HG03025 (cell line): ENCODE results near the gene NREP.

Source experiments
- ATAC-seq: cut with Tn5 transposase; IDR thresholded peaks from one replicate; pipeline ENCODE4 v1.9.1; 2021; ENCODE audit warnings: mild to moderate bottlenecking, moderate library complexity; ENCODE audit not compliant: unreplicated experiment, low FRiP score

The NREP gene

DNA sequence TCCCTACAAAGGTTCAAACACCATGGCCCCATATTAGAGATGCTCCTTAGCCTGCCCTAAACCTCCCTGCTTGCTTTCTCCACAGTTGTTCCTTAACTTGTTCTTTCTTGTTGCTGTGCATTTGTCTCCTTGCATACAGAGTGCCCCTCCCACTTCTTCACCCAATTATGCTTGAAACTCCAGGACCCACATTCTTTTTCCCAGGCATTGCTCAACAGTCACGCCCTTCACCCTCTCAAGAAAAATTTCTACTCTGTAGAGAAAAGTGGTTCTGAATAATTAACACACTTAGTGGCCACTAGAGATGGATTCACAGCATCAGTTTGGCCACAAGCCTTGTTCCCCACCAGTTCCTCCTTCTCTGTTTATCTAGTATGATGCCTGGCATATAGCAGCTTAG is 57.7 kb downstream of the NREP start:
- ATAC-seq = no peak

DNA sequence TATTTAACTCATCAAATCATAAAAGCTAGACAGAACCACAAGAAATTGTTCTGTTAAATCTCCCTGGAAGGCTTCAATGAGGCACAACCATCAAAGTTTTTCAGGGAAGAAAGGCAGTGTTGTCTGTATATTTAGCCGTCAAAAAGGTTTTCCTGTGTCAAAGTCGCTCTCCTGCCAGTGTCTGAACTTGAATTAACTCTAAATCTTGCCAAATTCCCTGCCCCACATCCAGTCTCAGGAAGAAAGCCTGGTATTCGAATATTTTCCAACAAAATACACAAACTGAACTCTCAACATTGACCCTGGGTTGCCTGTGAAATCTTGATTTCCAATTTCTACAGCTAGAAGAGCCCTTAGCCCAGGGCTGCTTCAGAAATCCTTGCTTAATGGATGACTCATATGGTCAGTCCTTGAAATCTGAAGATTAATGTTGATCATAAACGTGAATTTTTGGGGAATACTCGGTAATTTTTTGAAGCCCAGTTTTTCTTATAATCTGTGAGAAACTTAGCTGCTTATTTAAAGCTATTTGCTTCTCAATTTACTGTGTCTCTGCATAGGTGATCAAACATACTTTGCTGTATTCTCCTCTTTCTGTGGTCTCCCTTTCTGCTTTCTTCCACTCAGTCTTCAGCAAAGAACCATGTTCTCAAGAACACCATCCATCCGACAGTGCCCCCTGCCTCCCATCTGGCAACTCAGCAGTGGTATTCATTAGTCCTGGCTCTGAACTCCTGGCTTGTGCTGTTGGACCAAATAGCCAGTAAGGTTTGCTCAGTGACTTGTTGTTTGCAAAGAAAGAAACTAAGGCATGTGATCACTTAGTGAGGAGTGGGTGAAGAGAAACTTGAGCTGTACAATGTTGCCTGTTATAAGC is 58.9 kb downstream of the NREP start:
- no peak for ATAC-seq

DNA sequence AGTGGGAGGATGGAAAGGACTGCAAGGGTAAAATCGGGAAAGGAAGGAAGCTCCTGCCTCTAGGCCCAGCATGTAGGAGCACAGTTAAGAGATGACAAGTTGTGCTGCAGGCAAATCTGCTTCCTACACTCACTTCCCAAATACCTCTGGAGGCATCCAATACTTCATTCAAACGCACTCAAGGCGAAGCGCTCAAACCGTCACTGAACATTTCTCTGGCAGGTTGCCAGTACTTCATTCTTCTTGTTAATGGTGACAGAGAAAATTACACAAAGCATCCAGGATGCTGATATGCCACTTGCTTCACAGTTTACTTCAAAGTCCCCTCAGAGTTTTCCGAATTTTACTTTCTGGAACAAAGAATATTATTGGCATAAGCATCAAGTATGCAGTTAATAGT is 59.8 kb downstream of the NREP start:
- ATAC-seq = no peak

DNA sequence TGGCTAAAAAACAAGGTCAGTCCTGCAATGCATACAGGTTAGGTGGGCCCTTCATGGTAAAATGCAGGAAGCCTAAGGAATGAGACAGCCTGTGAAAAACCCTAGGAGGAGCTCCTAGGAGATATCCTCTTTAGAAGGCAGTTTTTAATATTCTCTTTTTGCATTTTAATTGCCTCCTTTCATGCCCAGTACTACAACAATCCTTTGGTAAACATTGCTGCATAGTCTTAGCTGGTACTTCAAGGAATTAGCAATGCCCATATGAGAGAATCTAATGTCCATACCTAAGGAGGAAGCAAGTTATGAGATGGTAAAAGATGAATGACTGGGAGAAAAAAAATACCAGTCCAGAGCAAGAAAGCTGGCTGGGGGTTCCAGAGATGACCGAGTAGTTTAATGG is 61.0 kb downstream of the NREP start:
- ATAC-seq = no peak

DNA sequence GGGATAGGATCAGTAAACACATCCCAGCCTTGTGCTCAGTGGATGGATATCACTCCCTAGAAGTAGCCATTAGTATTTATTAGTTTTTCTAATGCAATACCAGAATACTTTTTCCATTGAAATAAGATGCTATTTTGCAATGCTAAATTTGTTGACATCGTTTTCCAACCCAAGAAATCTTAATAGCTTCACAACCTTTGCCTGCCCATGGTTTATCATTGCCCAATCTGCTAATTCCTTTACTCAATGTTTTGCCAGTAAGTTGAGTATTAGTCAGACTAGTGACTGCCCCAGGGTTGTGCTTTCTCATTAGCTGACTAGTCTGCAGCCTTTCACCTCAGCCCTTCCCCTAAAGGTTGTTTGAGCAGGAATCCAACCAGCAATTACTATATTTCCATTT is 62.9 kb downstream of the NREP start:
- no peak for ATAC-seq

DNA sequence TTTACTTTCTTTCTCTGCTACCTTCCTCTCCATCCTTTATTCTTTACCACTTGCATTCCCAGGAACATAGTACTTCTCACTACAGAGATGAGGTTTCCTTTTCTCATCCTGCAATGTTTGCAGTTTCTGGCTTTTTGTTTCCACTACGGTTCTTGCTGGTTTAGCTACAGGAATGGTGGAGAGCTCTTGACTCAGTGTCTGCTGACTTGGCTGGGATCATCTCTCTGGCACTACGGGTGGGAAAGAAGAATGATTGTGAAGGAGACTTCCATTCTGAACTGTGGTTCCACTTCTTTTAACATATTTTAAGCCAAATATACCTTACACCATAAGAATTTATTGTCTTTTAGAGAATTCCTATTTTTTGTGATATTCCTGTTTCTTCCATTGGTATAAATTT is 65.1 kb downstream of the NREP start:
- ATAC-seq = no peak

DNA sequence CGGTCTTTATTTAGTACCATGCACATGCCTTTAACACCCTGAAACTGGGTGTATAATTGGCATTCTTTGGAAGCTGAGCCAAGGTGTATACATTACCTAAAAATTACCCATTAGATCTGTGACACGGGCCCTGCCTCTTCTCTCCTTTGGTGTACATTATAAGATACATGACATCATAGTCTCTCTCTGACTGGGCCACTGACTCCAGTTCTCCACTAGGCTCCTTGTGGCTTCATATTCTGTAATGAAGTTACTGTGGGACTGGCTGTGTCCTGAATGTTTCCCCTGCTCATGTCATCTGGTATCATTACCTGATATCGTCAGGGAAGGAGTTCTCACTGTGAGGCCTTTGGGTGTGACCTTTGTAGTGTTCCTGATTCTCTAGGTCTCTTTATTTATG is 65.5 kb downstream of the NREP start:
- ATAC-seq = no peak

DNA sequence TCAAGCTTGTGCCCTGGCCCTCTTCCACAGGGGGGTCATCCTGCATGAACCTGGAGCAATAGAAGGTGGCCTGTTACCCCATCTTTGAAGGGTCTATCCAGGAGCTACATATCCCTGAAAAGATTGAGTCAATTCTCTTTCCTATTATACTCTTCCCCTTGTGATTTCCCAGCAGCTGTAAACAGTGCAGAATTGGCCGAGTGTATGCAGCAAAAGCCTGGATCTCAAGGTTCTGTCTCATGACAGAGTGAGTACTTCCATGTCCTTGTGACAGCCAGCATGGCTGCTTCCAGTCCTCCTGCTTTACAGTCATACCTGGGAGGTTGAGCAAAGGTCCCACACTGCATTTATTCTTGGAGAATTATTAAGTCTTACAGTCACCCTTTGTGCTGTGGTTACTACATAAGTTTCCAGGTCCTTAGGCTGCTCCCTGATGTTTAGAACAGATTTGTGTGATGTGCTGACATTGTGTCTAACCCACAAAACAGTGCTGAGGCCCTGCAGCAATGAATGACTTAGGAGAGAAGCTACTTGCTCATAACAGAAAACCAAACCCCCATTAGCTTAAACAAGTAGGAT is 67.5 kb downstream of the NREP start:
- ATAC-seq = no peak

DNA sequence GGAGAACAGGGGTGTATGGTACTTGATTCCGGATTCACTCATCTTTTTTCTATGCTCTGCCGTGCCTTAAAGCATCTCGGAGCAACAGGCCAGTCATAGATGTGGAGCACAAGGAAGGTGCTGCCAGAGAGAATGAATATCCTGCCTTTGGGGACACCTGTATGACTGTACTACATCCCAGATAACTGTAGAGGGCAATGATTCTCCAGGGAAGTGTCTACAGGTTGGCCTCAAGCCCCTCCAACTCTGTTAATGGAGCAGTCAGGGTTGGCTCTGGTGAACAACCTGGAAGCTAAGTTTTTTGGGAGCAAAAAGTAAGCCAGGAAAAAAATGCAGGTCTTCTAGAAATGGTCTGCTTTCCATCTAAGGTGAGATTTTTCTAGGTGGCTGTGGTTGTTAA is 71.0 kb downstream of the NREP start:
- peak; percentile 53 for ATAC-seq

DNA sequence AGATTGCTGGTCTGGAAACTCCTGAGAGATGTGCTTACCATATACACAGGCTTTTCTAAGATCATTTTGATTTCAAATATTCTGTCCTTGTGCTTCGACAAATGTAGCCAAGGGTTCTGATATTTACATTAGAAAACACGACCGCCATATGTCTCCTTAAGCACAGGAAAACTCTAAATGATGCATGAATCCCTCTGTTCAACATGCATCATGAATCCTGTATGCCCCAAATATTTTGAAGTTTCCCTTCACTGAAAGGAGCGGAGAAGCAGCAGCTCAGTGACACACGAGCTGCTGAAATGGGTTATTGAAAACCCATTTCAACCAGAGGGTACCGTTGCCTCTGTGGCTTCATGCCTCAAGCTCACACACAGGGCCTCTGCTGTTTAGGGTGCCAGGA is 74.4 kb downstream of the NREP start:
- no peak for ATAC-seq

DNA sequence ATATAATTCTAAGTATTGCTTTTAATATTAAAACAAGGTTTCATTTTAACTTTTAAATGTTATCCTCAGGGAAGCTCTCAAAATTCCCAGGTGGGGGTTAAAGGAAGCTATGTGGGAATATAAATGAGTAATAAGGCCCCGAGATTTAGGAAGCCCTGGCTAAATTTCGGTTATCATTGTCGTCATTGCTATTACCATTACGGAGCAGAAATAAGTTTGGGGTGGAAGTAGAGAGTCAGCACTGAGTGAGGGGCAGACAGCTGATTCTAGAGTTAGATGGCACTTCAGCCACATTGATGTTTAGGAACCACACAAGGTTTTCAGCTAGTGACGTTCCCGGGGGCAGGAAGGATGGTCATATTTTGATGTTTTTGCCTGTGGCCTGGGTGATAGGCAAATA is 74.9 kb downstream of the NREP start:
- ATAC-seq = no peak

DNA sequence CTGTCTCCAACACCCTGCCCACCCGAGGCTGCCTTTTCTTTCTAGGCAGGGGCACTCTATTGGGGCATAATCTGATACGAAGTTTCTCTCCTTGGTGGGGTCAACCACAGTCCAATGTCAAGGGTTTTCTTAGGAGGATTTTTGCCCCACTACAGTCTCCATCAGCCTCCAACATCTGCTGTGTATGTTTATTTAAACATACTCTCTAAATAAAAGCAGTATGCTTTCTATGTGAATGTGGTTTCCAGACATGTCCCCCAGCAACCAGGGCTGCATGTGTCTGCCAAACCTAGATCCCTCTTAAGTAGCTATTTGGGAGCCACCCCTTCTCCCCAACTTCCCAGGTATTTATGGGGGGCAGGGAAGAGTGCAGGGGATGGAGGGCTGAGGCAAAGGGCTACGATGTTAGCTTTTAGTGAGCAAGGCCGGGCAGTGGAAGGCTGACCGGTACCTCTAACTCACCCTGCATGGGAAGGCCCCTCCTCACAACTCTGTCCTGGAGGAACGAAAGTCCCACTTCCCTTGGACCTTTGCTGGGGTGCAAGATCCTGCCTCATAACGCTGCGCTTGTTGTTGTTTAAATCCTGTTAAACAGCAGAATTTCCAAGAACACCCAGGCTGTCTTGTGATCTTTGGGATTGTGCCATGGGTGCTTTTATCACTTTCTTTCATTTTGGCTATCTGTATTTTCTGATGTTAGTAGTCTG is 75.4 kb downstream of the NREP start:
- no peak for ATAC-seq

DNA sequence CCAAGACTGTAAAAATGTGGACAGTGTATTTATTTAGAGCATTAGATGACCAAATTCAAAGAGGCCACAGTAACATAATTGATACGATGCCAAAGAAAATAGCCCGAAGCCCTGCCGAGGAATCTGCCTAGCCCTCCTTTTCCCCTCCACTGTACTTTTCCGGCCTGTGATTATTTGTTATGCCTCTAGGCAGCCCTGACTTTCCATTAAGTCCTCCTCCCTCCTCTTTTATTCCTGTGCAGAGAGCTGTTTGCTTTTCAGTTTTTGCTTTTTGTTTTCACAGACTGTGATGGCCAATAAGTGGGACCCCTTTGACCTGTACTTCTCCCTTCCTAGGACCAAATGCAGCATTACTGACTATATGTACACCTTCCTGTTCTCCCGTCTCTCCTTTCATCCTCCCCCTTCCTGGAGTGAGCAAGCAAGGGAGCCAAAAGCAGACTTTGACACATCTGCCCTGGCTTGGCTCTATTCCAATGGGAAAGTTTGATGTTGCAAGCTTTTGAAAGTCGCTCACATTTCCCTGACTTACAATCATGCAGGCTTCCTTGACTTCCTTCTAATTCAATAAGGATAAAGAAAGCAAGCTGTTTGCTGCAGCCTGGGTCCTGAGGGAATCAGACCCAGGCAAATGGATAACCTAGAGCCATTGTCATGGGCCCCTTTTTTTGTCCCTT is 76.1 kb downstream of the NREP start:
- ATAC-seq = no peak

DNA sequence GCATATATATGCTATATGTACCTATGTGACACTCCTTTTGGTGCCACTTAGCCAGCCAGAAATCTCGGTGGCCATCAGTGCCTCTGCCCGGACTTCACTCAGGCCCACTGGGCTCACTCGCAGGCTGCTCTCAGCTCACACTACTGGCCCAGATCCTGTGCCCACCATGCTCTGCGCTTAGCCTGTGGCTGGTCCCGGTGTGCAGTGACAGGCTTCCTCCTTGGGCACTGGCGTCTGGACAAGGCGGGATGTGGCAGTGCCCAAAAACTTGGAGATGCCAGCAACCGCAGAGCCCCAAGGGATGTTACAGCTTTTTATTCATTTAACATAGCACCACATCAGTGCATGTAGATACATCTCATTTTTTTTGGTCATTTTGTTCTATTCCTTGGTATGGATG is 77.4 kb downstream of the NREP start:
- no peak for ATAC-seq
